PC-3 (cell line): ENCODE measurements around the gene ZNF292. TPM values are rescaled to one million over a fixed set of nuclear protein-coding genes. Genes with fewer than 3 reads are reported as not detected.

Experiments
- ATAC-seq: fragments of 200-7000 bp; cut with Tn5 transposase; 2 replicates; pipeline ENCODE4 v1.9.1; 2020; ENCODE audit warnings: mild to moderate bottlenecking, moderate library complexity
- BruUV-seq: library from RNA; stranded (reverse); fragments of 400-500 nt; replicated peaks from 2 replicates; lab custom pipeline; 2021; lab: Mats Ljungman, UMichigan
- CTCF ChIA-PET: fragments of 300-600 bp; sonication (Branson Sonifier 250); formaldehyde crosslinking; loops from one replicate; lab custom pipeline; 2022; ENCODE audit warnings: antibody characterized with exemption; lab: Charles Lee
- POLR2A ChIA-PET: fragments of 300-600 bp; sonication (Branson Sonifier 250); formaldehyde crosslinking; loops from one replicate; lab custom pipeline; 2022; ENCODE audit warnings: antibody characterized with exemption; ENCODE audit not compliant: unreplicated experiment; lab: Charles Lee
- DNase-seq: peaks from one replicate; pipeline ENCODE4 v3.0.0-alpha.2; 2015
- H2AFZ ChIP-seq: fragments of 300-600 bp; sonication (generic); 2 replicates; pipeline ENCODE4 v1.6.0; 2016; ENCODE audit warnings: antibody characterized with exemption, low read length
- H3F3A ChIP-seq: fragments of 300-600 bp; sonication (generic); one replicate; pipeline ENCODE4 v1.6.0; 2017; ENCODE audit warnings: antibody characterized with exemption, low read length, control low read depth, mild to moderate bottlenecking; ENCODE audit not compliant: unreplicated experiment
- H3K27ac ChIP-seq: fragments of 300-600 bp; sonication (generic); 2 replicates; pipeline ENCODE4 v1.5.1; 2016; ENCODE audit warnings: mild to moderate bottlenecking, low read length
- H3K27me3 ChIP-seq: fragments of 300-600 bp; sonication (generic); 2 replicates; pipeline ENCODE4 v1.6.1; 2016; ENCODE audit warnings: low read length, mixed read lengths
- H3K36me3 ChIP-seq: fragments of 300-600 bp; sonication (generic); 2 replicates; pipeline ENCODE4 v1.6.1; 2016; ENCODE audit warnings: low read depth, mixed run types, low read length, mixed read lengths
- H3K4me1 ChIP-seq: fragments of 300-600 bp; sonication (generic); 2 replicates; pipeline ENCODE4 v1.5.1; 2016; ENCODE audit warnings: low read length; ENCODE audit not compliant: insufficient read depth
- H3K4me2 ChIP-seq: fragments of 300-600 bp; sonication (generic); 2 replicates; pipeline ENCODE4 v1.6.0; 2016; ENCODE audit warnings: low read length
- H3K4me3 ChIP-seq: fragments of 300-600 bp; sonication (generic); 2 replicates; pipeline ENCODE4 v1.5.1; 2016; ENCODE audit warnings: mild to moderate bottlenecking, low read length, mixed read lengths
- H3K79me2 ChIP-seq: fragments of 300-600 bp; sonication (generic); 2 replicates; pipeline ENCODE4 v1.6.1; 2017; ENCODE audit warnings: low read length, mixed read lengths
- H3K9ac ChIP-seq: fragments of 300-600 bp; sonication (generic); 2 replicates; pipeline ENCODE4 v1.6.0; 2016; ENCODE audit warnings: mild to moderate bottlenecking, low read length
- H3K9me2 ChIP-seq: fragments of 300-600 bp; sonication (generic); replicated peaks from 2 replicates; pipeline ENCODE4 v1.6.1; 2016; ENCODE audit warnings: mixed run types, low read length, mixed read lengths
- H3K9me3 ChIP-seq: fragments of 300-600 bp; sonication (generic); 2 replicates; pipeline ENCODE4 v1.6.1; 2016; ENCODE audit warnings: low read length, mixed read lengths
- H4K20me1 ChIP-seq: fragments of 300-600 bp; sonication (generic); 2 replicates; pipeline ENCODE4 v1.6.1; 2016; ENCODE audit warnings: low read length, mixed read lengths
- CTCF ChIP-seq: fragments of 300-600 bp; sonication (generic); conservative IDR thresholded peaks from 2 replicates; pipeline ENCODE4 v1.5.1; 2017; ENCODE audit warnings: antibody characterized with exemption, low read depth, mild to moderate bottlenecking, low read length
- EZH2 ChIP-seq: fragments of 300-600 bp; sonication (generic); IDR thresholded peaks from one replicate; pipeline ENCODE4 v1.6.1; 2017; ENCODE audit warnings: antibody characterized with exemption, mild to moderate bottlenecking, low read length; ENCODE audit not compliant: unreplicated experiment
- EZH2phosphoT487 ChIP-seq: fragments of 300-600 bp; sonication (generic); IDR thresholded peaks from 2 replicates; pipeline ENCODE4 v1.6.1; 2018; ENCODE audit warnings: mild to moderate bottlenecking, antibody characterized with exemption, low read length, borderline replicate concordance
- intact Hi-C: fragments of 100-400 bp; cut with micrococcal nuclease; formaldehyde crosslinking; loops from 2 replicates; pipeline ENCODE4 v1.9.0; 2023
- total RNA-seq: library from RNA; depleted of rRNA; stranded (reverse); fragments of >200 nt; gene quantifications from 2 replicates; pipeline ENCODE4 v1.2.3, GENCODE V29; 2014

The ZNF292 gene
- total RNA-seq, 1 experiment from 2014 or later, result 8.9 TPM

GRCh38 chr6:87257975-87258374 is 102.6 kb downstream of the ZNF292 start:
- Histone ChIP-seq H3K79me2 (no peaks in the 10 kb centered on the region), H3K4me3 (no peak overlapping the region), H3K9me2 (no peaks in the 10 kb centered on the region), H3K4me1 (no peaks in the 10 kb centered on the region), H3K36me3 (peaks cover 19% of the 10 kb centered on the region), H3K27ac (no peak overlapping the region), H3K9ac (no peak overlapping the region), H3F3A (no peaks in the 10 kb centered on the region), H3K27me3 (no peaks in the 10 kb centered on the region), H4K20me1 (no peaks in the 10 kb centered on the region), H3K9me3 (no peaks in the 10 kb centered on the region), H2AFZ (no peak overlapping the region), H3K4me2 (no peak overlapping the region)
- CTCF ChIA-PET, result no interaction called here
- TF ChIP-seq EZH2 (no peak), EZH2phosphoT487 (no peak), CTCF (no peak)
- no peak for DNase-seq
- ATAC-seq, result no peak
- BruUV-seq, result no TSS peak
- POLR2A ChIA-PET, result no interaction called here
- intact Hi-C loops, result no loop called here

- ChIA-PET POLR2A (no interaction called here), CTCF (no interaction called here)
Observed at GRCh38 chr6:87259791-87260190, 104.4 kb downstream of the ZNF292 start.

GRCh38 chr6:87261534-87261933 is 106.2 kb downstream of the ZNF292 start:
- Histone ChIP-seq H3K4me3 (no peak overlapping the region), H3K79me2 (no peaks in the 10 kb centered on the region), H2AFZ (no peak overlapping the region), H3K9me3 (no peaks in the 10 kb centered on the region), H4K20me1 (no peaks in the 10 kb centered on the region), H3K4me1 (no peaks in the 10 kb centered on the region), H3K36me3 (peaks cover 10% of the 10 kb centered on the region; the same call in 1 of the 2 replicates), H3F3A (no peaks in the 10 kb centered on the region), H3K27ac (no peak overlapping the region), H3K4me2 (no peak overlapping the region), H3K9ac (no peak overlapping the region), H3K27me3 (no peaks in the 10 kb centered on the region), H3K9me2 (no peaks in the 10 kb centered on the region)
- TF ChIP-seq EZH2 (no peak), CTCF (no peak), EZH2phosphoT487 (no peak)
- ChIA-PET CTCF (interaction anchor here (1.0 kb wide), 1 partner anchor 181 kb away, joined by 3 read pairs; no protein-coding TSS in a partner anchor), POLR2A (no interaction called here)
- intact Hi-C loops, result no loop called here
- DNase-seq (no peak), ATAC-seq (no peak)
- BruUV-seq, result no TSS peak

More at GRCh38 chr6:87259791-87260190, 104.4 kb downstream of the ZNF292 start:
- no peak overlapping the region for H2AFZ ChIP-seq
- H3K4me3 ChIP-seq, result no peak overlapping the region
- no peaks in the 10 kb centered on the region for H3K9me2 ChIP-seq
- peaks cover 16% of the 10 kb centered on the region for H3K36me3 ChIP-seq
- intact Hi-C loops, result no loop called here
- no peaks in the 10 kb centered on the region for H3K27me3 ChIP-seq
- no peaks in the 10 kb centered on the region for H3K9me3 ChIP-seq
- no peaks in the 10 kb centered on the region for H3K79me2 ChIP-seq
- H3K9ac ChIP-seq, result no peak overlapping the region
- no peaks in the 10 kb centered on the region for H4K20me1 ChIP-seq
- no TSS peak for BruUV-seq
- H3K4me2 ChIP-seq, result no peak overlapping the region
- no peak for ATAC-seq
- H3F3A ChIP-seq, result no peaks in the 10 kb centered on the region
- H3K4me1 ChIP-seq, result no peaks in the 10 kb centered on the region
- H3K27ac ChIP-seq, result no peak overlapping the region
- no peak for DNase-seq
- no peak for TF ChIP-seq EZH2phosphoT487
